Peyer's patch (tissue), 4 donors: Measurements from ENCODE around the gene CNTNAP2.

Source experiments
- POLR2A ChIP-seq, 2 donors: fragments of 450-650 bp; IDR thresholded peaks; one replicate each; pipeline ENCODE4 v1.5.1; 2017; ENCODE audit warnings: antibody characterized with exemption in 2 of 2, mild to moderate bottlenecking in 2 of 2, moderate library complexity in 2 of 2
- TF ChIP-seq, protein P1 (sequence below), 6 experiments: fragments of 450-650 bp in 4 of 6; fragments of 200-600 bp in 2 of 6; sonication (generic) in 1 of 6; IDR thresholded peaks; one replicate each; pipeline ENCODE4 v1.5.1; 2017 to 2019; ENCODE audit warnings: antibody characterized with exemption in 6 of 6, mild to moderate bottlenecking in 3 of 6, moderate library complexity in 1 of 6

DNA sequence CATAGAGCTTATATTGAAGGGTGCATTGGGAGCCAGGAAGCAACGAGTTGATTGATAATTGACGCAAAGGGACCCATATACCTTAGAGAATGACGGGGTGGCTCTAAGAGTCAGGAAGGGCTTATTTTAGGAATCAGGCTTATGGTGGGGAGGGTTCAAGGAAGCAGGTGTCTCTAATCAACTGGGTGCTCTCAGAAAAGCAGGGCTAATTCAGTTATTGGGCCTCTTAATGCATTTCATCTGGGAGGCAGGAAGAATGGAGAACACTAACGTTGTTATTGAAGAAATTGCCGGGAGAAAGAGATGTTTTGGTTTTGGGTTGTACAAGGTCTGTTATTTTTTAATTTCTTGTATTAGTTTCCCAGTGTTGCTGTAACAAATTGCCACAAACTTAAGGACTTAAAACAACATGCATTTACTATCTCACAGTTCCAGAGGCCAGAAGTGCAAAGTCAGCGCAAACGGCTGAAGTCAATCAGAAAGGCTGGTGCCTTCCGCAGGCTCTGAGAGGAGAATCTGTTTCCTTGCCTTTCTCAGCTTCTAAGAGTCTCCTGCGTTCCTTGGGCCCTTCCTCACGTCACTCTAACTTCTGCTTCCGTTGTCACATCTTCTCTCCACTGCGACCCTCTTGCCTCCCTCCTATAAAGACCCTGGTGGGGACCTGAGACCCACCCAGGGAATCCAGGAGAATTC is 2145.5 kb downstream of the CNTNAP2 start:
- TF ChIP-seq, protein P1, sequence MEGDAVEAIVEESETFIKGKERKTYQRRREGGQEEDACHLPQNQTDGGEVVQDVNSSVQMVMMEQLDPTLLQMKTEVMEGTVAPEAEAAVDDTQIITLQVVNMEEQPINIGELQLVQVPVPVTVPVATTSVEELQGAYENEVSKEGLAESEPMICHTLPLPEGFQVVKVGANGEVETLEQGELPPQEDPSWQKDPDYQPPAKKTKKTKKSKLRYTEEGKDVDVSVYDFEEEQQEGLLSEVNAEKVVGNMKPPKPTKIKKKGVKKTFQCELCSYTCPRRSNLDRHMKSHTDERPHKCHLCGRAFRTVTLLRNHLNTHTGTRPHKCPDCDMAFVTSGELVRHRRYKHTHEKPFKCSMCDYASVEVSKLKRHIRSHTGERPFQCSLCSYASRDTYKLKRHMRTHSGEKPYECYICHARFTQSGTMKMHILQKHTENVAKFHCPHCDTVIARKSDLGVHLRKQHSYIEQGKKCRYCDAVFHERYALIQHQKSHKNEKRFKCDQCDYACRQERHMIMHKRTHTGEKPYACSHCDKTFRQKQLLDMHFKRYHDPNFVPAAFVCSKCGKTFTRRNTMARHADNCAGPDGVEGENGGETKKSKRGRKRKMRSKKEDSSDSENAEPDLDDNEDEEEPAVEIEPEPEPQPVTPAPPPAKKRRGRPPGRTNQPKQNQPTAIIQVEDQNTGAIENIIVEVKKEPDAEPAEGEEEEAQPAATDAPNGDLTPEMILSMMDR (IDR thresholded peaks at IDR 0.05), result no peak
- TF ChIP-seq POLR2A (IDR thresholded peaks at IDR 0.05), result no peak
